ENCODE data around the gene RALGPS1. TPM values are rescaled to one million over a fixed set of nuclear protein-coding genes. Genes with fewer than 3 reads are reported as not detected.

RALGPS1 gene
- total RNA-seq, 2 donors from 2014 or later = 7.6 to 18.5 TPM

DNA sequence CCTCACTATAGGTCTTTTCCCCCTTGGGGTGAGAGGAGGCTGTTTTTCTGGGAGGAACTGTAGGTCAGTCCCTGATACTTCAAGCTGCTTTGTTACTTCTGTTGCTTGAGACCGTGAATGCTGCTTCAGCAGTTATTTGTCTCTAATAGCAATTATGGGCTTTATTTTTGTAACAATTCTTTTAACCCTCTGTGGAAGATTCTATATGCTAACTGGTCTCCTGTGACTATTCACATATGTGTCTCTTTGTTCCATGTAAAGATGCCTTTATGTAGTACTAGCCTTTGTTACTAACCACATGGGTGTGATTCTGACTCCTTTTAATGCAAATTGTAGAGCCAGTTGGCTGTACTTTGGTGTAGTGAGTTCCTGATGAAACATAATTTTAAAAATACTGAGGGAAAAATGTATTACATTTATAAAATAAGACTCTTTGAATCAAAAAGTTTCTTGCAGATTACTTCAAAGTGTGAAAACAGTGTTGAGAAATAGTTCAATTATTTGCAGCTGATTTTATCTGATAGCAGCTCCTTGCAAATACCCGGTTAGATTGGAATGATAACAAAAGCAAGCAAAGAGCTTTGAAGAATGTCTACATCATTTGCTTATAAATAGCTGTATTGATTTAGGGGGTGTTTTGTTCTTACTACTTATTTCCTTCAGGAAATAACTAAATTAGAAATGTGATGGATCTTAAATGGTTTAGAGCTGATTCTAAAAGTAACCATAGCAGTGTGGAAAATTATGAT lies 161.2 kb downstream of the RALGPS1 start:
- TF ChIP-seq, protein P1, sequence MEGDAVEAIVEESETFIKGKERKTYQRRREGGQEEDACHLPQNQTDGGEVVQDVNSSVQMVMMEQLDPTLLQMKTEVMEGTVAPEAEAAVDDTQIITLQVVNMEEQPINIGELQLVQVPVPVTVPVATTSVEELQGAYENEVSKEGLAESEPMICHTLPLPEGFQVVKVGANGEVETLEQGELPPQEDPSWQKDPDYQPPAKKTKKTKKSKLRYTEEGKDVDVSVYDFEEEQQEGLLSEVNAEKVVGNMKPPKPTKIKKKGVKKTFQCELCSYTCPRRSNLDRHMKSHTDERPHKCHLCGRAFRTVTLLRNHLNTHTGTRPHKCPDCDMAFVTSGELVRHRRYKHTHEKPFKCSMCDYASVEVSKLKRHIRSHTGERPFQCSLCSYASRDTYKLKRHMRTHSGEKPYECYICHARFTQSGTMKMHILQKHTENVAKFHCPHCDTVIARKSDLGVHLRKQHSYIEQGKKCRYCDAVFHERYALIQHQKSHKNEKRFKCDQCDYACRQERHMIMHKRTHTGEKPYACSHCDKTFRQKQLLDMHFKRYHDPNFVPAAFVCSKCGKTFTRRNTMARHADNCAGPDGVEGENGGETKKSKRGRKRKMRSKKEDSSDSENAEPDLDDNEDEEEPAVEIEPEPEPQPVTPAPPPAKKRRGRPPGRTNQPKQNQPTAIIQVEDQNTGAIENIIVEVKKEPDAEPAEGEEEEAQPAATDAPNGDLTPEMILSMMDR (IDR thresholded peaks at IDR 0.05) = no peak
- H3K4me1 ChIP-seq (ENCODE audit: control insufficient read depth in 1 of 2, low read depth in 2 of 2) = peaks cover 15 to 31% of the 10 kb centered on the region in 2 donors
- H3K9me3 ChIP-seq = no peaks in the 10 kb centered on the region
- no peak overlapping the region for H3K4me3 ChIP-seq
- DNase-seq (ENCODE audit: low spot score) (no peak), ATAC-seq (ENCODE audit: insufficient number of reproducible peaks, low FRiP score, low read depth) (no peak)
- no peaks in the 10 kb centered on the region for H3K27me3 ChIP-seq (replicated peaks; ENCODE audit: insufficient read depth)
- H3K27ac ChIP-seq = no peak overlapping the region
- no peaks in the 10 kb centered on the region for H3K36me3 ChIP-seq

DNA sequence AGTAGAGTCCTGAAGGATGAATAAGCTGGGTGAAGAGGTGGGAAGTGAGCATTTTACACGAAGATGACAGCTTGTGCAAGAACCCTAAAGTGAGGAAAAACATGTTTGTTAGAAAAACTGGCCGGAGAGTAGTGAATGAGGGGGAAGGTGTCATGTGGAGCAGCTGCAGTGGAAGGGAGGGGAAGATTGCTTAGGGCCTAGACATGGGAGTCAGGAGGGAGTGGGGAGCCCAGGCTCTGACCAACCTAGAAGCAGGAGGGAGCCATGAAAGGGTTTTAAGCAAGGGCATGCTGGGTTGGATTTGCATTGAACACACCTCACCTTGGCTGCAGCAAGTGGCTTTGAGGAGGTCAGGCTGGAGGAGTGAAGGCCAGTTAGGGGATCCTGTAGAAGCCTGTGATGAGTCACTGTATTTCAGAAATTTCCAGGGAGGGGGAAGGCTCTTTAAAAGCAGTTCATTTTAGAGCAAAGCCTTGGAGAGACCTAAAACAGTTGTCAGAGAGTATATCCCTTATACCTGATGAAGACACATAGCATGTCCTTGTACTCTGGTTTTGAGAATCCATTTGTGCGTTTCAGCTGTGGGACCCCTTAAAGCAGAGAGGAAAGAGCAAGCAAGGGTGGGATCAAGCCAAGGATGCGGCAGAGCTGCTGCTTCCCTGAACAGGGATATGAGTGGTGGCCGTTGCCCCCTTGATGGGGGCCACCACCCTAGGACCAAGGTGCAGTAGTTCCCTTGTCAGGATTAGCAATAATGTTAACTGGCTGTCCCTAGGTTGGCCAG lies 162.5 kb downstream of the RALGPS1 start:
- TF ChIP-seq, protein P1 (IDR thresholded peaks at IDR 0.05) = no peak
- H3K4me3 ChIP-seq = no peak overlapping the region
- H3K27ac ChIP-seq = no peak overlapping the region
- no peaks in the 10 kb centered on the region for H3K36me3 ChIP-seq
- no peaks in the 10 kb centered on the region for H3K9me3 ChIP-seq
- no peak for DNase-seq (ENCODE audit: low spot score)
- no peaks in the 10 kb centered on the region for H3K27me3 ChIP-seq (replicated peaks; ENCODE audit: insufficient read depth)
- H3K4me1 ChIP-seq (ENCODE audit: control insufficient read depth in 1 of 2, low read depth in 2 of 2) = peaks cover 15 to 31% of the 10 kb centered on the region in 2 donors
- no peak for ATAC-seq (ENCODE audit: insufficient number of reproducible peaks, low FRiP score, low read depth)

DNA sequence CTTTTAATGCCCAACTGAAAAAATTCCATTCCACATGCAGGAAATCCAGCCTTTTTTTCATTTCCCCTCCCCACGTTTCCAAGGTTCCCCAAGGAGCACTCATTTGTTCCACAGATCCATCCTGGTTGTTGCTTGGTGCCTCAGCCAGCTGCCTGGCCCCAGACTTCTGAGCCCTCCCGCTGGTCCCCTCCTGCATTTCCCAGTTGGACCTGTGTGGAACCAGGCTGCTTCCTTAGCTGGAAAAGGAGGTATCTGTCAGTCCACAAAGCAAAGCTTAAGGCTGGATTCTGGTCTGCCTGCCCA lies 163.0 kb downstream of the RALGPS1 start:
- ATAC-seq (ENCODE audit: insufficient number of reproducible peaks, low FRiP score, low read depth) = no peak
- Histone ChIP-seq H3K4me3 (no peak overlapping the region), H3K36me3 (no peaks in the 10 kb centered on the region), H3K27me3 (replicated peaks; ENCODE audit: insufficient read depth) (no peaks in the 10 kb centered on the region), H3K27ac (no peak overlapping the region), H3K9me3 (no peaks in the 10 kb centered on the region), H3K4me1 (ENCODE audit: control insufficient read depth in 1 of 2, low read depth in 2 of 2) (peaks cover 15 to 31% of the 10 kb centered on the region in 2 donors)
- DNase-seq (ENCODE audit: low spot score) = no peak
- TF ChIP-seq, protein P1 (IDR thresholded peaks at IDR 0.05) = no peak

DNA sequence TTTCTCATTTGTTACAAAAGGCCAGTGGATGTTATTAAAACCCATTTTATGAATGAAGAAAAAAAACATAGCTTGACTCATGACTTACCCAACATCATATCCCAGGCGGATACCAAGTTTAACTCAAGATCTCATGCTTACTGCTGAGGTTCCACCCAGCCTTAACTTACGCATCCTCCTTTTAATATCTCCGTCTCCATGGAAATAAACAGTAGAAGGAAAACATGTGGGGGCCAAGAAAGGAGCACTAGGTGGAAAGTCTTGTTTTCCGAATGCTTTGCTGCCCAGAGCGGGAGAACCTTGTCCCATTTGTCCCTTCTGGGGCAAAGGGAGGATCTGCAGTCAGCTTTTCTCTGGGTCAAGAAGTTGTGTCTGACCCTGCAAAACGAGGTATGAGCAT lies 163.8 kb downstream of the RALGPS1 start:
- no peak for DNase-seq (ENCODE audit: low spot score)
- H3K4me3 ChIP-seq = no peak overlapping the region
- no peak for ATAC-seq (ENCODE audit: insufficient number of reproducible peaks, low FRiP score, low read depth)
- TF ChIP-seq, protein P1 (IDR thresholded peaks at IDR 0.05) = no peak
- no peaks in the 10 kb centered on the region for H3K9me3 ChIP-seq
- H3K36me3 ChIP-seq = no peaks in the 10 kb centered on the region
- H3K4me1 ChIP-seq (ENCODE audit: control insufficient read depth in 1 of 2, low read depth in 2 of 2) = peaks cover 15 to 31% of the 10 kb centered on the region in 2 donors
- H3K27me3 ChIP-seq (replicated peaks; ENCODE audit: insufficient read depth) = no peaks in the 10 kb centered on the region
- H3K27ac ChIP-seq = no peak overlapping the region

DNA sequence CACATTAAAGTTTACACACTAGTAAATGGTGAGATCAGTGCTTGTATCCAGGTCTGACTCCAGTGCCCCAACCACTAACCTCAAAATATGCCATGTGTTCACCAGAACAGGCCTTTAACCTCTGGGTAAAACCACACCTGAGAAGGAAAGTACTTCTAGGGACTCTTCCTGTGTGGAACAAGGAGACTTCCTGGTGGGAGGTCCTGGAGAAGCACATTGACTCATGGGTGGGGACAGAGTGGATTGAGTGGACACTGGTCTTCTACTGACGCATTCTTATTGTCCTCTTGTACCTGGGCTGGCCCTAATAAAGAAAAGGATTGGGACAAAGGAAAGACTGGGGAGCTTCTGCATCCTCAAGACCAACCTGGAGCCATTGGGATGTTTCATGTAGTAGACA lies 164.4 kb downstream of the RALGPS1 start:
- Histone ChIP-seq H3K4me3 (no peak overlapping the region), H3K27ac (no peak overlapping the region), H3K27me3 (replicated peaks; ENCODE audit: insufficient read depth) (no peaks in the 10 kb centered on the region), H3K9me3 (no peaks in the 10 kb centered on the region), H3K4me1 (ENCODE audit: control insufficient read depth in 1 of 2, low read depth in 2 of 2) (peaks cover 15 to 31% of the 10 kb centered on the region in 2 donors), H3K36me3 (no peaks in the 10 kb centered on the region)
- TF ChIP-seq, protein P1 (IDR thresholded peaks at IDR 0.05) = no peak
- DNase-seq (ENCODE audit: low spot score) (no peak), ATAC-seq (ENCODE audit: insufficient number of reproducible peaks, low FRiP score, low read depth) (no peak)
